ENCODE data around the gene RALGDS. TPM values are rescaled to one million over a fixed set of nuclear protein-coding genes. Genes with fewer than 3 reads are reported as not detected.
A peak's percentile ranks its signal among the peaks of the same experiment; 100 is the strongest.
"Not testable (repeated sequence)": the region's sequence is repeated elsewhere in the genome, so short reads cannot be mapped to it uniquely, and the experiment has no call there.

RALGDS gene
- total RNA-seq: 68.7 and 68.9 TPM in 2 replicates

- peak; percentile 90 for DNase-seq
Observed at GRCh38 chr9:133121198-133121914, at the start of gene RALGDS. TSS of gene RALGDS (minus strand) at chr9:133121240. CDS start at chr9:133121154, 86 bp downstream.

GRCh38 chr9:133170716-133171115, 49.7 kb upstream of the RALGDS start:
- no peak for DNase-seq

GRCh38 chr9:133169687-133170086, 48.6 kb upstream of the RALGDS start:
- not testable (repeated sequence) for DNase-seq

GRCh38 chr9:133169102-133169501, 48.1 kb upstream of the RALGDS start:
- DNase-seq: no peak

- DNase-seq: no peak
Observed at GRCh38 chr9:133168432-133168831, 47.4 kb upstream of the RALGDS start.

- DNase-seq: no peak
Observed at GRCh38 chr9:133167769-133168168, 46.7 kb upstream of the RALGDS start.

- no peak for DNase-seq
Observed at GRCh38 chr9:133167096-133167730, 46.2 kb upstream of the RALGDS start.

- no peak for DNase-seq
Observed at GRCh38 chr9:133166392-133166791, 45.4 kb upstream of the RALGDS start.

GRCh38 chr9:133165452-133165730, 44.4 kb upstream of the RALGDS start:
- no peak for DNase-seq

GRCh38 chr9:133164191-133164590, 43.2 kb upstream of the RALGDS start:
- no peak for DNase-seq

GRCh38 chr9:133163504-133164172, 42.6 kb upstream of the RALGDS start, which contains the start of gene GBGT1:
TSS of gene GBGT1 (minus strand) at chr9:133163914. CDS start at chr9:133162412, 1,502 bp downstream.
- no peak for DNase-seq

- no peak for DNase-seq
Observed at GRCh38 chr9:133162861-133163503, 41.9 kb upstream of the RALGDS start.

- DNase-seq: no peak
Observed at GRCh38 chr9:133161547-133161950, 40.5 kb upstream of the RALGDS start.

GRCh38 chr9:133160742-133161546, 39.9 kb upstream of the RALGDS start:
- DNase-seq: peak; percentile 74

GRCh38 chr9:133158695-133159094, 37.7 kb upstream of the RALGDS start:
- DNase-seq: no peak

GRCh38 chr9:133155156-133155555, 34.1 kb upstream of the RALGDS start:
- DNase-seq: no peak

- DNase-seq: no peak
Observed at GRCh38 chr9:133154097-133154989, 33.3 kb upstream of the RALGDS start.

GRCh38 chr9:133153227-133154096, 32.4 kb upstream of the RALGDS start:
- no peak for DNase-seq

GRCh38 chr9:133151601-133152525, 30.8 kb upstream of the RALGDS start:
- DNase-seq: no peak
